Stimulated activated memory B cell treated with anti-CD40 and anti-IgM and Interleukin-4, amounts not matched to agents 10 μg/mL and 1 μg/mL and 100 μg/mL, for 72 hours (primary cell): ENCODE measurements around the gene TLK2.

ENCODE experiments used
- ATAC-seq: fragments of 150-1000 bp; cut with Tn5 transposase; 2 replicates; pipeline ENCODE4 v1.10.0; 2021
- H3K27ac Mint-ChIP-seq: one replicate; pipeline ENCODE4 v1.8.0; 2022; ENCODE audit warnings: mild to moderate bottlenecking, mixed read lengths
- H3K27me3 Mint-ChIP-seq: one replicate; pipeline ENCODE4 v1.8.0; 2022; ENCODE audit warnings: mixed read lengths
- H3K36me3 Mint-ChIP-seq: one replicate; pipeline ENCODE4 v1.8.0; 2022; ENCODE audit warnings: mixed read lengths
- H3K4me1 Mint-ChIP-seq: one replicate; pipeline ENCODE4 v1.8.0; 2022; ENCODE audit warnings: mixed read lengths
- H3K4me3 Mint-ChIP-seq: one replicate; pipeline ENCODE4 v1.8.0; 2022; ENCODE audit warnings: mild to moderate bottlenecking, moderate library complexity, mixed read lengths
- H3K9me3 Mint-ChIP-seq: one replicate; pipeline ENCODE4 v1.8.0; 2022; ENCODE audit warnings: mixed read lengths

Gene TLK2

GRCh38 chr17:62631086-62631935, 152.7 kb downstream of the TLK2 start:
- Mint-ChIP-seq H3K4me3 (no peak overlapping the region), H3K4me1 (peaks cover 29% of the 10 kb centered on the region), H3K27me3 (peaks cover 49% of the 10 kb centered on the region), H3K36me3 (no peaks in the 10 kb centered on the region), H3K9me3 (no peaks in the 10 kb centered on the region), H3K27ac (no peak overlapping the region)
- no peak for ATAC-seq

GRCh38 chr17:62631936-62632924, 153.6 kb downstream of the TLK2 start:
- Mint-ChIP-seq H3K27me3 (peaks cover 43% of the 10 kb centered on the region), H3K4me3 (no peak overlapping the region), H3K27ac (no peak overlapping the region), H3K9me3 (no peaks in the 10 kb centered on the region), H3K36me3 (no peaks in the 10 kb centered on the region), H3K4me1 (peaks cover 24% of the 10 kb centered on the region)
- ATAC-seq = no peak

- Mint-ChIP-seq H3K4me3 (no peak overlapping the region), H3K36me3 (no peaks in the 10 kb centered on the region), H3K4me1 (no peaks in the 10 kb centered on the region), H3K27ac (no peak overlapping the region), H3K9me3 (no peaks in the 10 kb centered on the region), H3K27me3 (peaks cover 2% of the 10 kb centered on the region)
- ATAC-seq = no peak
Observed at GRCh38 chr17:62637809-62638208, 159.2 kb downstream of the TLK2 start.

- H3K27me3 Mint-ChIP-seq = peaks cover 8% of the 10 kb centered on the region
- no peak for ATAC-seq
- H3K27ac Mint-ChIP-seq = no peak overlapping the region
- no peaks in the 10 kb centered on the region for H3K9me3 Mint-ChIP-seq
- no peaks in the 10 kb centered on the region for H3K36me3 Mint-ChIP-seq
- no peaks in the 10 kb centered on the region for H3K4me1 Mint-ChIP-seq
- no peak overlapping the region for H3K4me3 Mint-ChIP-seq
Observed at GRCh38 chr17:62641153-62641552, 162.5 kb downstream of the TLK2 start.

GRCh38 chr17:62641951-62642350, 163.3 kb downstream of the TLK2 start:
- H3K36me3 Mint-ChIP-seq = no peaks in the 10 kb centered on the region
- no peaks in the 10 kb centered on the region for H3K4me1 Mint-ChIP-seq
- ATAC-seq = no peak
- H3K27ac Mint-ChIP-seq = no peak overlapping the region
- H3K4me3 Mint-ChIP-seq = no peak overlapping the region
- peaks cover 8% of the 10 kb centered on the region for H3K27me3 Mint-ChIP-seq
- H3K9me3 Mint-ChIP-seq = no peaks in the 10 kb centered on the region

- Mint-ChIP-seq H3K27me3 (peaks cover 8% of the 10 kb centered on the region), H3K9me3 (no peaks in the 10 kb centered on the region), H3K36me3 (no peaks in the 10 kb centered on the region), H3K4me1 (no peaks in the 10 kb centered on the region), H3K4me3 (no peak overlapping the region), H3K27ac (no peak overlapping the region)
- ATAC-seq = no peak
Observed at GRCh38 chr17:62643496-62643895, 164.9 kb downstream of the TLK2 start.

- H3K4me1 Mint-ChIP-seq = no peaks in the 10 kb centered on the region
- no peak for ATAC-seq
- H3K27me3 Mint-ChIP-seq = peaks cover 8% of the 10 kb centered on the region
- no peak overlapping the region for H3K27ac Mint-ChIP-seq
- no peaks in the 10 kb centered on the region for H3K36me3 Mint-ChIP-seq
- H3K9me3 Mint-ChIP-seq = no peaks in the 10 kb centered on the region
- no peak overlapping the region for H3K4me3 Mint-ChIP-seq
Observed at GRCh38 chr17:62644487-62645173, 166.0 kb downstream of the TLK2 start.

- Mint-ChIP-seq H3K27me3 (peaks cover 2% of the 10 kb centered on the region), H3K9me3 (no peaks in the 10 kb centered on the region), H3K27ac (no peak overlapping the region), H3K4me3 (no peak overlapping the region), H3K4me1 (peaks cover 19% of the 10 kb centered on the region), H3K36me3 (no peaks in the 10 kb centered on the region)
- no peak for ATAC-seq
Observed at GRCh38 chr17:62648251-62648955, 169.8 kb downstream of the TLK2 start.

- Mint-ChIP-seq H3K4me1 (peaks cover 24% of the 10 kb centered on the region), H3K27me3 (no peaks in the 10 kb centered on the region), H3K9me3 (no peaks in the 10 kb centered on the region), H3K36me3 (no peaks in the 10 kb centered on the region), H3K27ac (no peak overlapping the region), H3K4me3 (no peak overlapping the region)
- no peak for ATAC-seq
Observed at GRCh38 chr17:62648956-62649294, 170.3 kb downstream of the TLK2 start.

GRCh38 chr17:62649570-62649969, 170.9 kb downstream of the TLK2 start:
- no peak for ATAC-seq
- Mint-ChIP-seq H3K9me3 (no peaks in the 10 kb centered on the region), H3K27me3 (no peaks in the 10 kb centered on the region), H3K4me3 (no peak overlapping the region), H3K4me1 (peaks cover 25% of the 10 kb centered on the region), H3K36me3 (no peaks in the 10 kb centered on the region), H3K27ac (no peak overlapping the region)

- H3K27me3 Mint-ChIP-seq = no peaks in the 10 kb centered on the region
- H3K9me3 Mint-ChIP-seq = no peaks in the 10 kb centered on the region
- no peak overlapping the region for H3K27ac Mint-ChIP-seq
- no peaks in the 10 kb centered on the region for H3K36me3 Mint-ChIP-seq
- peaks cover 25% of the 10 kb centered on the region for H3K4me1 Mint-ChIP-seq
- no peak for ATAC-seq
- no peak overlapping the region for H3K4me3 Mint-ChIP-seq
Observed at GRCh38 chr17:62650587-62650986, 172.0 kb downstream of the TLK2 start.

GRCh38 chr17:62652251-62653001, 173.8 kb downstream of the TLK2 start:
- Mint-ChIP-seq H3K4me3 (peak overlapping the region; percentile 88), H3K9me3 (no peaks in the 10 kb centered on the region), H3K27ac (peak overlapping the region; percentile 91), H3K36me3 (no peaks in the 10 kb centered on the region), H3K27me3 (no peaks in the 10 kb centered on the region), H3K4me1 (peaks cover 25% of the 10 kb centered on the region)
- ATAC-seq = peak; percentile 42

GRCh38 chr17:62653002-62653825, 174.6 kb downstream of the TLK2 start:
- Mint-ChIP-seq H3K27ac (peak overlapping the region; percentile 91), H3K36me3 (no peaks in the 10 kb centered on the region), H3K27me3 (no peaks in the 10 kb centered on the region), H3K9me3 (no peaks in the 10 kb centered on the region), H3K4me1 (peaks cover 25% of the 10 kb centered on the region), H3K4me3 (peak overlapping the region; percentile 88)
- peak; percentile 93 for ATAC-seq
